Panc1 (cell line): ENCODE results near the gene RACK1. TPM values are rescaled to one million over a fixed set of nuclear protein-coding genes. Genes with fewer than 3 reads are reported as not detected.

Experiments used
- ATAC-seq: fragments of 200-7000 bp; cut with Tn5 transposase; 2 replicates; pipeline ENCODE4 v1.9.1; 2020; ENCODE audit warnings: mild to moderate bottlenecking, moderate library complexity
- BruUV-seq: library from RNA; stranded (reverse); fragments of 400-500 nt; replicated peaks from 2 replicates; lab custom pipeline; 2021; lab: Mats Ljungman, UMichigan
- CTCF ChIA-PET: fragments of 300-600 bp; sonication (Branson Sonifier 250); formaldehyde crosslinking; loops from one replicate; lab custom pipeline; 2022; ENCODE audit warnings: antibody characterized with exemption; lab: Charles Lee
- POLR2A ChIA-PET: fragments of 300-600 bp; sonication (Branson Sonifier 250); formaldehyde crosslinking; loops from one replicate; lab custom pipeline; 2022; ENCODE audit warnings: antibody characterized with exemption; lab: Charles Lee
- DNase-seq: peaks from one replicate; pipeline ENCODE4 v3.0.0-alpha.2; 2010; ENCODE audit warnings: low read depth, low spot score
- H3K27ac ChIP-seq: 2 replicates; pipeline ENCODE4 v1.5.1; 2011; ENCODE audit warnings: mild to moderate bottlenecking, low read length, inconsistent platforms
- H3K27me3 ChIP-seq: fragments of 200-500 bp; sonication (Bioruptor generic); 2 replicates; pipeline ENCODE4 v1.6.0; 2014; ENCODE audit warnings: low read length, inconsistent platforms; ENCODE audit not compliant: control insufficient read depth, insufficient read depth
- H3K36me3 ChIP-seq: fragments of 200-500 bp; sonication (Bioruptor generic); 2 replicates; pipeline ENCODE4 v1.5.1; 2014; ENCODE audit warnings: inconsistent platforms, mild to moderate bottlenecking, low read length, moderate library complexity; ENCODE audit not compliant: control insufficient read depth, insufficient read depth
- H3K4me1 ChIP-seq: 2 replicates; pipeline ENCODE4 v1.5.1; 2011; ENCODE audit warnings: inconsistent platforms, mild to moderate bottlenecking, low read length, moderate library complexity; ENCODE audit not compliant: control insufficient read depth, insufficient read depth
- H3K4me3 ChIP-seq, 2 experiments: 2 replicates each; pipeline ENCODE4 v1.5.1; 2011 to 2012; ENCODE audit warnings: low read depth in 2 of 2, low read length in 2 of 2, mild to moderate bottlenecking in 2 of 2, inconsistent platforms in 1 of 2, moderate library complexity in 1 of 2
- H3K9me3 ChIP-seq: fragments of 200-500 bp; sonication (Bioruptor generic); 2 replicates; pipeline ENCODE4 v1.5.1; 2014; ENCODE audit warnings: low read depth, mild to moderate bottlenecking, inconsistent platforms, low read length, moderate library complexity; ENCODE audit not compliant: control insufficient read depth, insufficient read depth
- POLR2AphosphoS5 ChIP-seq: IDR thresholded peaks from 2 replicates; pipeline ENCODE4 v1.6.1; 2012; ENCODE audit warnings: mild to moderate bottlenecking, low read depth, low read length, moderate library complexity
- REST ChIP-seq, 2 experiments: IDR thresholded peaks; 2 replicates each; pipeline ENCODE4 v1.6.1; 2011 to 2012; ENCODE audit warnings: low read depth in 2 of 2, control low read depth in 1 of 2, low read length in 1 of 2, mild to moderate bottlenecking in 1 of 2, moderate library complexity in 1 of 2; ENCODE audit not compliant: insufficient read depth in 1 of 2
- SIN3A ChIP-seq: IDR thresholded peaks from 2 replicates; pipeline ENCODE4 v1.6.1; 2012; ENCODE audit warnings: low read depth, mild to moderate bottlenecking, low read length, moderate library complexity, borderline replicate concordance; ENCODE audit not compliant: insufficient read depth
- TCF7L2 ChIP-seq: IDR thresholded peaks from 2 replicates; pipeline ENCODE4 v1.6.1; 2011; ENCODE audit warnings: mild to moderate bottlenecking, low read depth, low read length, inconsistent platforms
- in situ Hi-C: cut with HindIII; loops from 2 replicates; pipeline ENCODE4 v1.10.0; 2016; ENCODE audit warnings: low sequenced_read_pairs, low pct_unique_long_range_greater_than_20kb
- intact Hi-C: fragments of 100-400 bp; cut with micrococcal nuclease; formaldehyde crosslinking; loops from one replicate; pipeline ENCODE4 v1.10.0; 2022; ENCODE audit not compliant: unreplicated experiment
- total RNA-seq: library from RNA; stranded (reverse); gene quantifications from one replicate; pipeline ENCODE4 v1.2.1, GENCODE V29; 2021; ENCODE audit not compliant: unreplicated experiment
- TF ChIP-seq, protein P1 (sequence below): fragments of 450-650 bp; IDR thresholded peaks from 2 replicates; pipeline ENCODE4 v1.5.1; 2017; ENCODE audit warnings: mild to moderate bottlenecking

The RACK1 gene
- total RNA-seq, 1 experiment from 2014 or later = 1,623 TPM

DNA sequence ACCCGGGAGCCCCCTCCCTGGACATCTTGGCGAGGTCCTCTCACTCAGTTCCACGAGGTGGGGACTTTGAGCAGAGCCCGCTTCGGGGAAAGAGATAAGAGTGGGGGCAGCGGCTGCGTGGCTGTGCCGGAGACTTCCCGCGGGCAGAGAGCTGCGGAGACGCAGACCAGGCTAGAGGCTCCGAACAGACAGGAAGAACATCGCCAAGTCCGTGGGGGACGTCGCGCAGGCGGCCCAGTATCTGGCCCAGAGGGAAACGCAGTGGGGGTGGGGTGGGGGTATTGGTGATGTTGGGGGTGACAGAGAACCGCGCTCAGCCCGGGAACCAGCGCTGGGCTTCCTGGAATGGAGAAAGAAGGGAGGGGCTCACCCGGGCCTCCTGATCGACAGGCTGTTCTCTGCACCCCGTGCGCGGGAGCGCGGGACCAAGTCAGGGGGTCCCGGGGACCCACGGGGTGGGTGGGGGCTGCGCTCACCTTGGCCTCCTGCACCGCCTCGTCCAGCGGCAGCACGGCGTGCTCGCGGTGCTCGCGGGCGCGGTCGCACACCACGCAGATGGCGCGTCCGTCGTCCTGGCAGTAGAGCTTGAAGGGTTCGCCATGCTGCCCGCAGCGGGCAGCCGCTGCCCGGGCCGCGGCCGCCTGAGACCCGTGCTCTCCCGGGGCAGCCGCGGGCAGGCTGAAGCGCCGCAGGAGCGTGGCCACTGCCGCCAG lies 39.4 kb downstream of the RACK1 start:
- BruUV-seq = no TSS peak
- H3K9me3 ChIP-seq = no peaks in the 10 kb centered on the region
- intact Hi-C loops = no loop called here
- no peak for TF ChIP-seq REST (IDR thresholded peaks at IDR 0.05; ENCODE audit: insufficient read depth in 1 of 2, low read depth in 2 of 2, low read length in 1 of 2)
- TF ChIP-seq POLR2AphosphoS5 = no peak
- TF ChIP-seq, protein P1, sequence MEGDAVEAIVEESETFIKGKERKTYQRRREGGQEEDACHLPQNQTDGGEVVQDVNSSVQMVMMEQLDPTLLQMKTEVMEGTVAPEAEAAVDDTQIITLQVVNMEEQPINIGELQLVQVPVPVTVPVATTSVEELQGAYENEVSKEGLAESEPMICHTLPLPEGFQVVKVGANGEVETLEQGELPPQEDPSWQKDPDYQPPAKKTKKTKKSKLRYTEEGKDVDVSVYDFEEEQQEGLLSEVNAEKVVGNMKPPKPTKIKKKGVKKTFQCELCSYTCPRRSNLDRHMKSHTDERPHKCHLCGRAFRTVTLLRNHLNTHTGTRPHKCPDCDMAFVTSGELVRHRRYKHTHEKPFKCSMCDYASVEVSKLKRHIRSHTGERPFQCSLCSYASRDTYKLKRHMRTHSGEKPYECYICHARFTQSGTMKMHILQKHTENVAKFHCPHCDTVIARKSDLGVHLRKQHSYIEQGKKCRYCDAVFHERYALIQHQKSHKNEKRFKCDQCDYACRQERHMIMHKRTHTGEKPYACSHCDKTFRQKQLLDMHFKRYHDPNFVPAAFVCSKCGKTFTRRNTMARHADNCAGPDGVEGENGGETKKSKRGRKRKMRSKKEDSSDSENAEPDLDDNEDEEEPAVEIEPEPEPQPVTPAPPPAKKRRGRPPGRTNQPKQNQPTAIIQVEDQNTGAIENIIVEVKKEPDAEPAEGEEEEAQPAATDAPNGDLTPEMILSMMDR = no peak
- TF ChIP-seq SIN3A = no peak
- no peak for TF ChIP-seq TCF7L2
- H3K4me1 ChIP-seq = peaks cover 17% of the 10 kb centered on the region
- DNase-seq (no peak), ATAC-seq (peak; percentile 24)
- no peaks in the 10 kb centered on the region for H3K36me3 ChIP-seq
- ChIA-PET CTCF (no interaction called here), POLR2A (interaction anchor here (1.0 kb wide), 1 partner anchor 19 kb away, joined by 5 read pairs; no protein-coding TSS in a partner anchor)
- in situ Hi-C loops = no loop called here
- H3K27me3 ChIP-seq = no peaks in the 10 kb centered on the region
- H3K4me3 ChIP-seq = peak overlapping the region; percentile 52 to 78
- peak overlapping the region; percentile 72 for H3K27ac ChIP-seq

DNA sequence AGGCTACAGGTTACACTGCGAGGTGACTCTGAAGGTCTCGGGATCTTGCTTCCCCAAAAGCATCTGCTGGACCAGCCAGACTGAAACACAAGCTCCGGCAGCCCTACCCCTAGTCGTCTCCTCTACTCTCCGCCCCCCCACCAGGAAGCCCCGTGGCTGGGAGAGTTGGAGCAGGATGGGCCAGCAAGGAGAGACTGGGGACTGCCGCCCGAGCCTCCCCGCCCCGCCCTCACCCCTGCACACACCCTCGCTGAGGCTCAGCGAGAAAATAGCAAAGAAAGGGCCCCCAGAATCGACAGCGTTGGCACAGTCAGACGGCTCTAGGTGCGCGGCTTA lies 40.0 kb downstream of the RACK1 start:
- CTCF ChIA-PET = no interaction called here
- no TSS peak for BruUV-seq
- in situ Hi-C loops = no loop called here
- no peak for DNase-seq
- ATAC-seq = peak; percentile 4
- Histone ChIP-seq H3K4me3 (peak overlapping the region; percentile 52 to 78), H3K9me3 (no peaks in the 10 kb centered on the region), H3K27me3 (no peaks in the 10 kb centered on the region), H3K27ac (peak overlapping the region; percentile 72), H3K36me3 (no peaks in the 10 kb centered on the region), H3K4me1 (peaks cover 17% of the 10 kb centered on the region)
- intact Hi-C loops = no loop called here
- TF ChIP-seq TCF7L2 = no peak
- no peak for TF ChIP-seq REST (IDR thresholded peaks at IDR 0.05; ENCODE audit: insufficient read depth in 1 of 2, low read depth in 2 of 2, low read length in 1 of 2)
- TF ChIP-seq, protein P1 = no peak
- no peak for TF ChIP-seq POLR2AphosphoS5
- POLR2A ChIA-PET = no interaction called here
